HG02623 (cell line): ENCODE results near the gene USP17L19.
"Not testable (repeated sequence)": the region's sequence is repeated elsewhere in the genome, so short reads cannot be mapped to it uniquely, and the experiment has no call there.

Experiments
- ATAC-seq: cut with Tn5 transposase; IDR thresholded peaks from one replicate; pipeline ENCODE4 v1.9.1; 2021; ENCODE audit warnings: moderate library complexity; ENCODE audit not compliant: unreplicated experiment

Gene USP17L19, protein sequence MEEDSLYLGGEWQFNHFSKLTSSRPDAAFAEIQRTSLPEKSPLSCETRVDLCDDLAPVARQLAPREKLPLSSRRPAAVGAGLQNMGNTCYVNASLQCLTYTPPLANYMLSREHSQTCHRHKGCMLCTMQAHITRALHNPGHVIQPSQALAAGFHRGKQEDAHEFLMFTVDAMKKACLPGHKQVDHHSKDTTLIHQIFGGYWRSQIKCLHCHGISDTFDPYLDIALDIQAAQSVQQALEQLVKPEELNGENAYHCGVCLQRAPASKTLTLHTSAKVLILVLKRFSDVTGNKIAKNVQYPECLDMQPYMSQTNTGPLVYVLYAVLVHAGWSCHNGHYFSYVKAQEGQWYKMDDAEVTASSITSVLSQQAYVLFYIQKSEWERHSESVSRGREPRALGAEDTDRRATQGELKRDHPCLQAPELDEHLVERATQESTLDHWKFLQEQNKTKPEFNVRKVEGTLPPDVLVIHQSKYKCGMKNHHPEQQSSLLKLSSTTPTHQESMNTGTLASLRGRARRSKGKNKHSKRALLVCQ

DNA sequence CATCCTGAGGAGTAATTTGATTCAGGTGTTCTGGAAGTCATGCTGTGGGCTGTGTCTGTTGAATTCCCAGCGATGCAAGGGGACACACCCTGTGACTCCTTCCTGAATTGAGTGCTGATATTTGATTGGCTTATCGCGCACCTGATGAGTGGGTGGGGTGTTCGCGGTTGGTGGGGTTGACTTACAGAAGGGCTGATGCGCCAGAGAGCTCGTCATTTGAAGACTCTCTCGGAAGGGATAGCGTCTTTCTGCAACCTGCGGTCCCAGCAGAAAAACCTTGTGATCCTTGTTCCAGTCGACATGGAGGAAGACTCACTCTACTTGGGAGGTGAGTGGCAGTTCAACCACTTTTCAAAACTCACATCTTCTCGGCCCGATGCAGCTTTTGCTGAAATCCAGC is at the start of gene USP17L19:
TSS of gene USP17L19 (plus strand) at position 301 of the 400 bp plus-strand sequence. CDS start at position 301, 0 bp downstream.
- ATAC-seq = not testable (repeated sequence)

- ATAC-seq = not testable (repeated sequence)
These were observed 42.8 kb upstream of the USP17L19 start, which contains the start of gene USP17L10 for GRCh38 chr4:9210357-9210756. Gene USP17L10, plus strand, starts transcription at chr4:9210657. Its CDS starts 0 bp downstream, at chr4:9210657.

DNA sequence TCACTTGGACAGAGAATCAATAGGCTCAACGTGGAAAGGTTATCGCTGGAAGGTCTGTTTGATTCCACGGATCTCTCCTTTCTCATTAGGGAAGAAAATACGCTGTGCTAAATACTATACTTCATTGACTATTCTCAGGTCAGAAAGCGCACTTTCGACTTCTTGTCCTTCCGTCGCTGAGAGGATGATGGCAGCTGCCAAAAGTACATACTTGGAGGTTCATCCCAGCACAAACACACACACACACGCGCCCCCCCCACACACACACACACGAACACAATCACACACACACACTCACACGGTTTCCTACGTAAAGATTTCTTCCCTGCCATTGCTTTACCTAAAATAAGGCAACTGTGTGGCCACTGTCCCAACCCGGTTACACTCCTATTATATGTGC is 38.5 kb upstream of the USP17L19 start:
- not testable (repeated sequence) for ATAC-seq

- not testable (repeated sequence) for ATAC-seq
These were observed 38.1 kb upstream of the USP17L19 start, which contains the start of gene USP17L11 for GRCh38 chr4:9215105-9215504. Gene USP17L11, plus strand, starts transcription at chr4:9215405. Its CDS starts 0 bp downstream, at chr4:9215405.

- not testable (repeated sequence) for ATAC-seq
These were observed 33.3 kb upstream of the USP17L19 start, which contains the start of gene USP17L12 for GRCh38 chr4:9219852-9220251. Gene USP17L12, plus strand, starts transcription at chr4:9220152. Its CDS starts 0 bp downstream, at chr4:9220152.

- not testable (repeated sequence) for ATAC-seq
These were observed 28.6 kb upstream of the USP17L19 start, which contains the start of gene USP17L13 for GRCh38 chr4:9224596-9224995. Gene USP17L13, plus strand, starts transcription at chr4:9224896. Its CDS starts 0 bp downstream, at chr4:9224896.

DNA sequence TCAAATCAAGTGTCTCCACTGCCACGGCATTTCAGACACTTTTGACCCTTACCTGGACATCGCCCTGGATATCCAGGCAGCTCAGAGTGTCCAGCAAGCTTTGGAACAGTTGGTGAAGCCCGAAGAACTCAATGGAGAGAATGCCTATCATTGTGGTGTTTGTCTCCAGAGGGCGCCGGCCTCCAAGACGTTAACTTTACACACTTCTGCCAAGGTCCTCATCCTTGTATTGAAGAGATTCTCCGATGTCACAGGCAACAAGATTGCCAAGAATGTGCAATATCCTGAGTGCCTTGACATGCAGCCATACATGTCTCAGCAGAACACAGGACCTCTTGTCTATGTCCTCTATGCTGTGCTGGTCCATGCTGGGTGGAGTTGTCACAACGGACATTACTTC is 22.9 kb upstream of the USP17L19 start:
- not testable (repeated sequence) for ATAC-seq

DNA sequence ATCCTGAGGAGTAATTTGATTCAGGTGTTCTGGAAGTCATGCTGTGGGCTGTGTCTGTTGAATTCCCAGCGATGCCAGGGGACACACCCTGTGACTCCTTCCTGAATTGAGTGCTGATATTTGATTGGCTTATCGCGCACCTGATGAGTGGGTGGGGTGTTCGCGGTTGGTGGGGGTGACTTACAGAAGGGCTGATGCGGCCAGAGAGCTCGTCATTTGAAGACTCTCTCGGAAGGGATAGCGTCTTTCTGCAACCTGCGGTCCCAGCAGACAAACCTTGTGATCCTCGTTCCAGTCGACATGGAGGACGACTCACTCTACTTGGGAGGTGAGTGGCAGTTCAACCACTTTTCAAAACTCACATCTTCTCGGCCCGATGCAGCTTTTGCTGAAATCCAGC is 19.1 kb upstream of the USP17L19 start, which contains the start of gene USP17L15:
TSS of gene USP17L15 (plus strand) at position 301 of the 400 bp plus-strand sequence. CDS start at position 301, 0 bp downstream.
- ATAC-seq = not testable (repeated sequence)

DNA sequence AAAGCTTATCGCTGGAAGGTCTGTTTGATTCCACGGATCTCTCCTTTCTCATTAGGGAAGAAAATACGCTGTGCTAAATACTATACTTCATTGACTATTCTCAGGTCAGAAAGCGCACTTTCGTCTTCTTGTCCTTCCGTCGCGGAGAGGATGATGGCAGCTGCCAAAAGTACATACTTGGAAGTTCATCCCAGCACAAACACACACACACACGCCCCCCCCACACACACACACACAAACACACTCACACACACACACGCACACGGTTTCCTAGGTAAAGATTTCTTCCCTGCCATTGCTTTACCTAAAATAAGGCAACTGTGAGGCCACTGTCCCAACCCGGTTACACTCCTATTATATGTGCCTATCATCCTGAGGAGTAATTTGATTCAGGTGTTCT is 14.7 kb upstream of the USP17L19 start:
- not testable (repeated sequence) for ATAC-seq

DNA sequence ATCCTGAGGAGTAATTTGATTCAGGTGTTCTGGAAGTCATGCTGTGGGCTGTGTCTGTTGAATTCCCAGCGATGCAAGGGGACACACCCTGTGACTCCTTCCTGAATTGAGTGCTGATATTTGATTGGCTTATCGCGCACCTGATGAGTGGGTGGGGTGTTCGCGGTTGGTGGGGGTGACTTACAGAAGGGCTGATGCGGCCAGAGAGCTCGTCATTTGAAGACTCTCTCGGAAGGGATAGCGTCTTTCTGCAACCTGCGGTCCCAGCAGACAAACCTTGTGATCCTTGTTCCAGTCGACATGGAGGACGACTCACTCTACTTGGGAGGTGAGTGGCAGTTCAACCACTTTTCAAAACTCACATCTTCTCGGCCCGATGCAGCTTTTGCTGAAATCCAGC is 9.6 kb upstream of the USP17L19 start, which contains the start of gene USP17L17:
TSS of gene USP17L17 (plus strand) at position 301 of the 400 bp plus-strand sequence. CDS start at position 301, 0 bp downstream.
- ATAC-seq = not testable (repeated sequence)

GRCh38 chr4:9247953-9248680 is 5.1 kb upstream of the USP17L19 start, which contains the start of gene USP17L18:
Gene USP17L18, plus strand, starts transcription at chr4:9248630. Its CDS starts 0 bp downstream, at chr4:9248630.
- not testable (repeated sequence) for ATAC-seq

DNA sequence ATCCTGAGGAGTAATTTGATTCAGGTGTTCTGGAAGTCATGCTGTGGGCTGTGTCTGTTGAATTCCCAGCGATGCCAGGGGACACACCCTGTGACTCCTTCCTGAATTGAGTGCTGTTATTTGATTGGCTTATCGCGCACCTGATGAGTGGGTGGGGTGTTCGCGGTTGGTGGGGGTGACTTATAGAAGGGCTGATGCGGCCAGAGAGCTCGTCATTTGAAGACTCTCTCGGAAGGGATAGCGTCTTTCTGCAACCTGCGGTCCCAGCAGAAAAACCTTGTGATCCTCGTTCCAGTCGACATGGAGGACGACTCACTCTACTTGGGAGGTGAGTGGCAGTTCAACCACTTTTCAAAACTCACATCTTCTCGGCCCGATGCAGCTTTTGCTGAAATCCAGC is 4.6 kb downstream of the USP17L19 start, which contains the start of gene USP17L20:
TSS of gene USP17L20 (plus strand) at position 301 of the 400 bp plus-strand sequence. CDS start at position 301, 0 bp downstream.
- not testable (repeated sequence) for ATAC-seq

- not testable (repeated sequence) for ATAC-seq
These were observed 9.4 kb downstream of the USP17L19 start, which contains the start of gene USP17L21 for GRCh38 chr4:9262572-9262971. Gene USP17L21, plus strand, starts transcription at chr4:9262872. Its CDS starts 0 bp downstream, at chr4:9262872.

GRCh38 chr4:9267319-9267718 is 14.1 kb downstream of the USP17L19 start, which contains the start of gene USP17L22:
Gene USP17L22, plus strand, starts transcription at chr4:9267619. Its CDS starts 0 bp downstream, at chr4:9267619.
- ATAC-seq = not testable (repeated sequence)

DNA sequence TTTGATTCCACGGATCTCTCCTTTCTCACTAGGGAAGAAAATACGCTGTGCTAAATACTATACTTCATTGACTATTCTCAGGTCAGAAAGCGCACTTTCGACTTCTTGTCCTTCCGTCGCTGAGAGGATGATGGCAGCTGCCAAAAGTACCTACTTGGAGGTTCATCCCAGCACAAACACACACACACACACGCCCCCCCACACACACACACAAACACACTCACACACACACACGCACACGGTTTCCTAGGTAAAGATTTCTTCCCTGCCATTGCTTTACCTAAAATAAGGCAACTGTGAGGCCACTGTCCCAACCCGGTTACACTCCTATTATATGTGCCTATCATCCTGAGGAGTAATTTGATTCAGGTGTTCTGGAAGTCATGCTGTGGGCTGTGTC is 18.5 kb downstream of the USP17L19 start:
- ATAC-seq = not testable (repeated sequence)
